ENCODE data around the gene BLOC1S4.

The BLOC1S4 gene

DNA sequence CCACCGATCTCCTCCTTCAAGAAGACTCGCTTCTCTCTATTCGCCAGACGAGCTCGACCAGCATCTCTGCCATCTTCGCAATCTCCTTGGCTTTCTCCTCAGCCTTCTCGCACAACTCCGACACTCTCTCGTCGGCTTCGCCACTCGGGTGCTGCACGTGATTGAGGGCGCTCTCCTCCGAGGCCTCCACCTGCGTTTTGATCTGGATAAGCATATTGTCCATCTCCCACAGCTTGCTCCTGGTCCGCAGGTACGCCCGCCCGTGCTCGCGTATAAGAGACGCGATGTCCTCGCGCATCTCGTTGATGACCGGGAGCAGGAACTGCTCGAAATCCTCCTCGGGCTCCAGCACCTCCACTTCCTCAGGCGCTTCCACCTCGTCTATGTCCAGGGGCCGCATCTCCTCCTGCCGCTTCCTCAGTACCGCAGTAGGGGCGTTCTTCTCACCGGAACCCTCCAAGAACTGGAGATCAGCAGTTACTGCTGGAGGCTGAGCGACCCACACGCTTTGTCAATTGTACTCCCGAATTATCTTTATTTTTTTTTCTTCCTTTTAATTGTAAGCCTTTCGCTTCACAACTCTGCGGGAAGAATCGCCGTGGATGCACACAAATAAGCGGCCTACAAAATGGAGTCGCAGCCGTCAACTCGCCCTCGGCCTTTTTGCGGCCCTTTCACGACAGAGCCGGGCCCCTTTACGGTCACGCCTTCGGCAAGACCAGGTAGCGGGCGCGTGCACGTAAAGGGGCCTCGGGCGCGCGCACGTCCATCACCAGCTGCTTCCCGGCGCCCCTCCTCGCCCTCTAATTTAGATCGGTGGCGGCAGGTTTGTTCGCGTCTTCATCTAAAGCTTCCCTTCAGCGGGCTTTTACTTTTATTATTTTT is 6.5 kb upstream of the BLOC1S4 start, which contains the start of gene MRFAP1L1:
MRFAP1L1 (minus strand) TSS at position 636 of the 885 bp plus-strand sequence; CDS start at position 400, 236 bp downstream.
- Histone ChIP-seq H3K9ac (ENCODE audit: low read length) (peak within 1 kb of the TSS; percentile 69), H3K36me3 (ENCODE audit: control insufficient read depth, insufficient read depth, low read length) (no peaks in the 10 kb centered on the region), H3K27me3 (ENCODE audit: control insufficient read depth, insufficient read depth, low read length) (no peaks in the 10 kb centered on the region), H3K4me3 (ENCODE audit: low read length) (peak within 1 kb of the TSS; percentile 89), H3K9me3 (ENCODE audit: control insufficient read depth, low read length) (no peaks in the 10 kb centered on the region), H3K4me1 (ENCODE audit: control insufficient read depth, insufficient read depth, low read length) (peaks cover 29% of the 10 kb centered on the region)

DNA sequence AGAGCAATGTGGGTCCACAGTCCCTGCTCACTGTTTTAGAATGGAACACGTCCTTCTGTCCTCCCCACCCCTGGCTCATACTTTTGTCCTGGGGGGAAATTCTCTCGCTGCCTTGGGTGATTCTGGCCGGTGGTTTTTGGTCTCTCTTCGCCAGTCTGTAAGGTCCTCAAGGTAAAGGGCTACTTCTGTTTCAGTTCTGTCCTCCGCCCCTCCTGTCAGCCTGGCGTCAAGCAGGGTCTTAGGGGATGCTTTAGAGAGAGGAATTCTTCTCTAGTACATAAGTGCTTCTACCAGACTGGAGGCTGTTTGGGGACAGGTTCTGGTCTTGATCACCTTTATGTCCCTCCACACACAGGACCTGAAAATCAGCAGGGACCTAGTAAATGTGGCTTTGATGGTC is 5.7 kb upstream of the BLOC1S4 start:
- Histone ChIP-seq H3K9ac (ENCODE audit: low read length) (peak overlapping the region; percentile 69), H3K9me3 (ENCODE audit: control insufficient read depth, low read length) (no peaks in the 10 kb centered on the region), H3K36me3 (ENCODE audit: control insufficient read depth, insufficient read depth, low read length) (no peaks in the 10 kb centered on the region), H3K27me3 (ENCODE audit: control insufficient read depth, insufficient read depth, low read length) (no peaks in the 10 kb centered on the region), H3K4me3 (ENCODE audit: low read length) (peak overlapping the region; percentile 89), H3K4me1 (ENCODE audit: control insufficient read depth, insufficient read depth, low read length) (peaks cover 29% of the 10 kb centered on the region)

DNA sequence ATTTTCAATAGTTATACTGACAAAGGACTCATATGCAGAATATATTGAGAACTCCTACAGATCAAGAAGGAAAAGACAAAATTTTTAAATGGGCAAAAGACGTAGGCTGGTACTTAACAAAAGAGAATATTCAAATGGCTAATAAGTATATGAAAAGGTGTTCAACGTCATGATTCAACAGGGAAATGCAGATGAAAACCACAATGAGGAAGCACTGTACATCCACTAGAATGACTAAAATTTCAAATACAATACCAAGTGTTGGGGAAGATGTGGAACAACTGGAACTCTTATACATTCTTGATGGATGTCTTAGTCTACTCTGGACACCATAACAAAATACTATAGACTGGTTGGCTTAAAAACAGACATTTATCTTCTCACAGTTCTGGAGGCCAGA is 5.0 kb upstream of the BLOC1S4 start:
- H3K36me3 ChIP-seq (ENCODE audit: control insufficient read depth, insufficient read depth, low read length), result no peaks in the 10 kb centered on the region
- H3K4me3 ChIP-seq (ENCODE audit: low read length), result no peak overlapping the region
- no peaks in the 10 kb centered on the region for H3K27me3 ChIP-seq (ENCODE audit: control insufficient read depth, insufficient read depth, low read length)
- peaks cover 33% of the 10 kb centered on the region for H3K4me1 ChIP-seq (ENCODE audit: control insufficient read depth, insufficient read depth, low read length)
- H3K9me3 ChIP-seq (ENCODE audit: control insufficient read depth, low read length), result no peaks in the 10 kb centered on the region
- no peak overlapping the region for H3K9ac ChIP-seq (ENCODE audit: low read length)

DNA sequence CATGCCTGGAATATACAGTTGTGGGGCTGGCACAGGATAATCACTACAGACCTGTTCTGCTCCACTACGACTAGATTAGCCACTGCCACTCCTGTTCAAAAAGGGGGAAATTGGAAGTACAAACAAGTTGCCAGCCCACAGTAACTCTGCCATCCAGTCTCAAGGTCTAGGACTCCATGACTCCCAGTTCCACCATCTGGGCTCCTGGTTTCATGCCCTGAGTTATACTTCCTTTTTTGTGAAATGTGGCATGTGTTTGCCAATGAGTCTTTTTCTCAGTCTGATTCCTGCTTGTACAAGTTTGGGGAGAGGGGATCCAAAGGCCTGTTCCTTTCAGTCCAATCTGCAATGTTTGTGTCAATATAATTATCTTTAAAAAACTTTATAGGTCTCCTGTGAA is 1.0 kb upstream of the BLOC1S4 start:
- Histone ChIP-seq H3K9ac (ENCODE audit: low read length) (no peak overlapping the region), H3K4me3 (ENCODE audit: low read length) (no peak overlapping the region), H3K4me1 (ENCODE audit: control insufficient read depth, insufficient read depth, low read length) (peaks cover 12% of the 10 kb centered on the region), H3K36me3 (ENCODE audit: control insufficient read depth, insufficient read depth, low read length) (no peaks in the 10 kb centered on the region), H3K27me3 (ENCODE audit: control insufficient read depth, insufficient read depth, low read length) (no peaks in the 10 kb centered on the region), H3K9me3 (ENCODE audit: control insufficient read depth, low read length) (no peaks in the 10 kb centered on the region)

DNA sequence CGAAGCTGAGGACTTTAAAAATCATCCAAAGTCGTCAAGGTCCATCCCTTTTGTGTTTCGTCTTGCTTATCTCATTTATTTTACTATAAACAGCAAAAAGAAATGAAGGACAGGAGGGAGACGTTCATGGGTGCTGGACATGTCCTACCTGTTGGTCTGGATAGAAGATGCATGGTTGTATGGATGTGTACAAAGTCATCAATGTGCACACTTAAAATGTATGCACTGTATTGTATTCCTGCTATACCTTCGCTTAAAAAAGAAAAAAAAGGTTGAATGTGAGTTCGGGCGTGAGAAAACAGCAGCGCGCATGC is 313 bp upstream of the BLOC1S4 start:
- H3K27me3 ChIP-seq (ENCODE audit: control insufficient read depth, insufficient read depth, low read length), result no peaks in the 10 kb centered on the region
- H3K4me3 ChIP-seq (ENCODE audit: low read length), result peak overlapping the region; percentile 44
- H3K9ac ChIP-seq (ENCODE audit: low read length), result peak overlapping the region; percentile 63
- H3K9me3 ChIP-seq (ENCODE audit: control insufficient read depth, low read length), result no peaks in the 10 kb centered on the region
- no peaks in the 10 kb centered on the region for H3K36me3 ChIP-seq (ENCODE audit: control insufficient read depth, insufficient read depth, low read length)
- peaks cover 8% of the 10 kb centered on the region for H3K4me1 ChIP-seq (ENCODE audit: control insufficient read depth, insufficient read depth, low read length)

DNA sequence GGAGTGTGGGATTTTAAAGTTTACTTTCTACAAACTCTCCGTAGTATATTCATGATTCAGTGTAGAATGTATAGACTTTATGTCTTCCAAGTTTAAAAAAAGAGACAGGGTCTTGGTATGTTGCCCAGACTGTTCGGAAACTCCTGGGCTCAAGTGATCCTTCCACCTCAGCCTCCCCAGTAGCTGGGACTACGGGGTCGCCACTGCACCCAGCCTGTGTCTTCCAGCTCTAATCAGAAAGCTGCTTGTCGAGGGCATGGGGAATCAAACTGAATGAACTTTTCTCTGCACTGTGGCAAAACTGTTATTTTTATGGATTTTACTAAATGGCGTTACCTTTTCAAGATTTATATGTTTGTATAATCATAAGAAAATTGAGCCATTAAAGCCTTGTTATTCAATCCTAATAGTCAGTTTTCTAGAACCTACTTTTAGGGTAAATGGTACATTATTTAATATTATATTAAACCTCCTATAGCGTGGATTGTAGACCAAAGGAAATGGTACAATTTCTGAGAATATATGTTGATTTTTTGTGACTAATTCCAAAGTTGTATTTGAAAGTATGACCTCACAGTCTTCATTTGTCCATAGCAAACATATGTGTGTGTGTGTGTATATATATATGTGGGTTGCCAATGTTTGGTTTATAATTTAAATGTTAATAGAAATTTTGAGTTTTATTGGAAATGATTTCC is 1.1 kb downstream of the BLOC1S4 start:
- H3K4me3 ChIP-seq (ENCODE audit: low read length), result peak overlapping the region; percentile 99
- H3K36me3 ChIP-seq (ENCODE audit: control insufficient read depth, insufficient read depth, low read length), result no peaks in the 10 kb centered on the region
- peak overlapping the region; percentile 87 for H3K9ac ChIP-seq (ENCODE audit: low read length)
- H3K4me1 ChIP-seq (ENCODE audit: control insufficient read depth, insufficient read depth, low read length), result peaks cover 7% of the 10 kb centered on the region
- H3K27me3 ChIP-seq (ENCODE audit: control insufficient read depth, insufficient read depth, low read length), result no peaks in the 10 kb centered on the region
- no peaks in the 10 kb centered on the region for H3K9me3 ChIP-seq (ENCODE audit: control insufficient read depth, low read length)

DNA sequence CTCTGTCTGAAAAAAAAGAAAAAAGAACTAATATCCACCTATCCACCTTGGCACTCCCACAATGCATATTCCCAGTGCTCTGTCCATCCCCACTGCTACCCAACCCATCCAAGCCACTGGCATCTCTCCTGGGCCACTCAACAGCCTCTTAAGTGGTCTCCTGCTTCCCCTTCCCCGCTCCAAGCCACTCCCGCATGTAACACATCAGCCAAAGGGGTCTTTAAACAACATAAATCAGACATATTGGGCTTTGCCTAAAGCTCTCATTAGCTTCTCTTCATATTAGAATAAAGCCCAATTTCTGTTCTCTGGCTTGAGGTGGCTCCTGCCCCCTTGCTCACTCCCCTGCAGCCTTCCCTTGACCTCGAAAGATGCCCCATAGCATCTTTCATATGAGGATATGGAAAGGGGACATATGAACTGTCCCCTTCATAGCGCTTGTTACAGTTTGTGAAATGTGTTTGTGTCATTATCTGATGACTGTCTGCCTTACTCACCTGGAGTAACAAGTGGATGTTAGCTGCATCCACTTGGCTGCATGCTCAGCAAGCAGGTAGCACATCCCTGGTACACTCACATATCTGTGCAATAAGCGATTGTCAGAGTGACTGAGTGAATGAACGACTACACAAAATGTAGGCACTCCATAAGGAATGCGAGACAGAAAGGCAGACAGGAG is 3.1 kb downstream of the BLOC1S4 start:
- Histone ChIP-seq H3K9me3 (ENCODE audit: control insufficient read depth, low read length) (no peaks in the 10 kb centered on the region), H3K4me3 (ENCODE audit: low read length) (no peak overlapping the region), H3K4me1 (ENCODE audit: control insufficient read depth, insufficient read depth, low read length) (peaks cover 7% of the 10 kb centered on the region), H3K36me3 (ENCODE audit: control insufficient read depth, insufficient read depth, low read length) (no peaks in the 10 kb centered on the region), H3K9ac (ENCODE audit: low read length) (no peak overlapping the region), H3K27me3 (ENCODE audit: control insufficient read depth, insufficient read depth, low read length) (no peaks in the 10 kb centered on the region)

DNA sequence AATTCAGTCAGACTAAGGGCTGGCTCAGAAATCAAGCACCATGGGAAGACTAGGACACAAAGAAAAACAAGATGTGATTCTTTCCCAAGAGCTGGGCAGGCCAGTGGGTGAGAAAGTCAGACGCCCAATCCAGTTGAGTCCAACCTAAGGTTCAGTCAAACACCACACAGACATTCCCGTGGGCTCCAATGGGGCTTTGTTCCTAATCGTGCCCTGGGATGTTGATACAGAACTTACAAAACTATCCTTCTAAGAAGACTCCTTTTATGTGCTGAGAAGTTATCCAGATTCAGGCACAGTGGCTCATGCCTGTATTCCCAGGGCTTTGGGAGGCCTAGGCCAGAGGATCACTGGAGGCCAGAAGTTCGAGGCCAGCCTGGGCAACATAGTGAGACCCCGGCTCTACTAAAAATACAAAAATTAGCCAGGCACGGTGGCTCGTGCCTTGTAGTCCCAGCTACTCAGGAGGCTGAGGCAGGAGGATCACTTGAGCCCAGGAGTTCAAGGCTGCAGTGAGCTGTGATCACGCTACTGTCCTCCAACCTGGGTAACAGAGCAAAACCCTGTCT is 3.7 kb downstream of the BLOC1S4 start:
- Histone ChIP-seq H3K9me3 (ENCODE audit: control insufficient read depth, low read length) (no peaks in the 10 kb centered on the region), H3K9ac (ENCODE audit: low read length) (no peak overlapping the region), H3K4me1 (ENCODE audit: control insufficient read depth, insufficient read depth, low read length) (peaks cover 7% of the 10 kb centered on the region), H3K27me3 (ENCODE audit: control insufficient read depth, insufficient read depth, low read length) (no peaks in the 10 kb centered on the region), H3K36me3 (ENCODE audit: control insufficient read depth, insufficient read depth, low read length) (no peaks in the 10 kb centered on the region), H3K4me3 (ENCODE audit: low read length) (no peak overlapping the region)

DNA sequence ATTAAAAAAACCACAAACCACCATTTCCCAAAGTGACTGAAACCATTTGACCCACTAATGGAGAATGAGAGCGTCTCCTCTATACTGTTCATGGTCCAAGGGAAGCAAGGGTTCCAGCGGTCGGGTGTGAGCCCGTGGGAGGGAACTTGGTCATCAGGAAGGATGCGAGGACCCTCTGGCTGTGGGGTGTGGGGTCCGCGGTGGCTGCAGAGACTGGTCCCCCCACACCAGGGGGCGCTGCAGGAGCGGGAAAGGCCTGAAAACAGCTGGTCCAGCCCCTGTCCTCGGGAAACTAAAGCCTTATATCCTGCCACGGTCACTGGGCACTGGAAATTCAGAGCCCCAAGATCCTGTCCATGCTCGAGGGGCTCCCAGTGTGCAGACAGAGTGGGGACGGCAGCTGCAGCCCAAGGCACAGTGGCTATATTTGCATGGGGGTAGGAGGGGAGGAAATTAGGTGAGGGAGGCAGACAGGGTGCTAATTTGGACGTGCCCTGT is 4.3 kb downstream of the BLOC1S4 start:
- no peaks in the 10 kb centered on the region for H3K27me3 ChIP-seq (ENCODE audit: control insufficient read depth, insufficient read depth, low read length)
- H3K9me3 ChIP-seq (ENCODE audit: control insufficient read depth, low read length), result no peaks in the 10 kb centered on the region
- no peaks in the 10 kb centered on the region for H3K36me3 ChIP-seq (ENCODE audit: control insufficient read depth, insufficient read depth, low read length)
- peaks cover 7% of the 10 kb centered on the region for H3K4me1 ChIP-seq (ENCODE audit: control insufficient read depth, insufficient read depth, low read length)
- H3K4me3 ChIP-seq (ENCODE audit: low read length), result no peak overlapping the region
- no peak overlapping the region for H3K9ac ChIP-seq (ENCODE audit: low read length)

DNA sequence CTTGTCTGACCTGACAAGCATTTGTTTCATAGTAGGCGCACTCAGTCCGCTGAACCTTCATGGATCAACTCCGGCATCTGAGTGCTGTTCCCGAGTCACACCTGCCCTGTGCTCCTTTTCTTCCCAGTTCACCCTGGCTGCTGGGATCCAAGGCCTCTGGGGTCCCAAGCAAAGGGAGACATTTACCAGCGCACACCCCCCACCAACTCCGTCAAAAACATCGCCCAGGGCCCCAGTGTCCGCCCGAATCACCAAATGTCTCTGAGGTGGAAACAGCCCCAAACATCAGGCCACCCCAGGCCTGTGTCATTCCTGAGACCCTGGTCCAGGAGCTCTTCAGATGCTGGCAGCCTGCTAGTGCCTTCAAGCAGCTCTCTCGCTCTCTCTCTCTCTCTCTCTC is 5.1 kb downstream of the BLOC1S4 start:
- peaks cover 3% of the 10 kb centered on the region for H3K4me1 ChIP-seq (ENCODE audit: control insufficient read depth, insufficient read depth, low read length)
- no peak overlapping the region for H3K9ac ChIP-seq (ENCODE audit: low read length)
- no peak overlapping the region for H3K4me3 ChIP-seq (ENCODE audit: low read length)
- no peaks in the 10 kb centered on the region for H3K9me3 ChIP-seq (ENCODE audit: control insufficient read depth, low read length)
- no peaks in the 10 kb centered on the region for H3K27me3 ChIP-seq (ENCODE audit: control insufficient read depth, insufficient read depth, low read length)
- no peaks in the 10 kb centered on the region for H3K36me3 ChIP-seq (ENCODE audit: control insufficient read depth, insufficient read depth, low read length)

DNA sequence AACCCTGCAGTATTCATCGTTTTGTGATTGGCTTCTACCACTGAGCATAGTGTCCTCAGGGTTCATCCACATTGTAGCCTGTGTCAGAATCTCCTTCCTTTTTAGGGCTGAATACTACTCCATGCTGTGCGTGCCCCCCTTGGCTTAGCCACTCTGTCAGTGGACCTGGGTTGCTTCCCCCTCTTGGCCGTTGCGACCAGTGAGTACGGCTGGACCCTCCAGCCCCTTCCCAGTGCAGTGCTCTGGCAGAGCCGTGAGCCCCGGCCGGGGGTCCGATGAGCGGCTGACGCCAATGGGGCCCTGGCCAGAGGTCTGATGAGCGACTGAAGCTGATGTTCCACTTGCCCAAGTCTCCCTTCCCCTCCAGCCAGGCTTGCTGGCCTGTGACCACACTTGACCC is 6.9 kb downstream of the BLOC1S4 start:
- Histone ChIP-seq H3K9me3 (ENCODE audit: control insufficient read depth, low read length) (no peaks in the 10 kb centered on the region), H3K36me3 (ENCODE audit: control insufficient read depth, insufficient read depth, low read length) (no peaks in the 10 kb centered on the region), H3K27me3 (ENCODE audit: control insufficient read depth, insufficient read depth, low read length) (no peaks in the 10 kb centered on the region), H3K4me1 (ENCODE audit: control insufficient read depth, insufficient read depth, low read length) (peaks cover 3% of the 10 kb centered on the region), H3K4me3 (ENCODE audit: low read length) (no peak overlapping the region), H3K9ac (ENCODE audit: low read length) (no peak overlapping the region)
